Keratinocyte (primary cell): ENCODE results near the gene NIPBL. TPM values are rescaled to one million over a fixed set of nuclear protein-coding genes. Genes with fewer than 3 reads are reported as not detected.

Source experiments
- DNase-seq: peaks from one replicate; pipeline ENCODE4 v3.0.0-alpha.2; 2011; ENCODE audit warnings: low read depth, missing footprints, low spot score
- FAIRE-seq: peaks from 2 replicates; lab custom pipeline; 2011; peaks lifted over from hg19 to GRCh38; lab: Jason Lieb, UNC
- H2AFZ ChIP-seq: 2 replicates; pipeline ENCODE4 v1.6.0; 2012; ENCODE audit warnings: low read length, control low read depth, inconsistent platforms; ENCODE audit not compliant: control insufficient read depth
- H3K27ac ChIP-seq: 2 replicates; pipeline ENCODE4 v1.5.1; 2011; ENCODE audit warnings: low read length; ENCODE audit not compliant: control insufficient read depth, insufficient read depth
- H3K27me3 ChIP-seq: 3 replicates; pipeline ENCODE4 v1.6.0; 2011; ENCODE audit warnings: low read length; ENCODE audit not compliant: control insufficient read depth, insufficient read depth; ENCODE audit errors: extremely low read depth
- H3K36me3 ChIP-seq, 2 experiments: 2 replicates in 1 of 2; 3 replicates in 1 of 2; pipeline ENCODE4 v1.5.1; 2011; ENCODE audit warnings: low read length in 2 of 2, mild to moderate bottlenecking in 1 of 2; ENCODE audit not compliant: control insufficient read depth in 2 of 2, insufficient read depth in 2 of 2; ENCODE audit errors: extremely low read depth in 1 of 2
- H3K4me1 ChIP-seq: 3 replicates; pipeline ENCODE4 v1.5.1; 2011; ENCODE audit warnings: low read length; ENCODE audit not compliant: control insufficient read depth, insufficient read depth; ENCODE audit errors: extremely low read depth
- H3K4me2 ChIP-seq: 3 replicates; pipeline ENCODE4 v1.6.0; 2011; ENCODE audit warnings: low read depth, low read length; ENCODE audit not compliant: control insufficient read depth, insufficient read depth; ENCODE audit errors: extremely low read depth
- H3K4me3 ChIP-seq, 3 experiments: fragments of 200-600 bp in 1 of 3; sonication (generic) in 1 of 3; 2 replicates in 2 of 3; 3 replicates in 1 of 3; pipeline ENCODE4 v1.5.1; 2011 to 2016; ENCODE audit warnings: low read length in 3 of 3, mild to moderate bottlenecking in 3 of 3, control low read depth in 2 of 3, inconsistent platforms in 1 of 3, low read depth in 1 of 3, mixed read lengths in 1 of 3, mixed run types in 1 of 3, moderate library complexity in 1 of 3; ENCODE audit not compliant: control insufficient read depth in 2 of 3, insufficient read depth in 2 of 3; ENCODE audit errors: extremely low read depth in 1 of 3
- H3K79me2 ChIP-seq: 2 replicates; pipeline ENCODE4 v1.6.0; 2012; ENCODE audit warnings: low read length; ENCODE audit not compliant: control insufficient read depth, insufficient read depth
- H3K9ac ChIP-seq: 3 replicates; pipeline ENCODE4 v1.6.0; 2011; ENCODE audit warnings: low read length; ENCODE audit not compliant: control insufficient read depth, insufficient read depth; ENCODE audit errors: extremely low read depth
- H3K9me1 ChIP-seq: 3 replicates; pipeline ENCODE4 v1.6.0; 2011; ENCODE audit warnings: low read length; ENCODE audit not compliant: control insufficient read depth, insufficient read depth; ENCODE audit errors: extremely low read depth
- H3K9me3 ChIP-seq: 2 replicates; pipeline ENCODE4 v1.5.1; 2012; ENCODE audit warnings: low read depth, low read length; ENCODE audit not compliant: control insufficient read depth
- H4K20me1 ChIP-seq: 3 replicates; pipeline ENCODE4 v1.6.0; 2011; ENCODE audit warnings: low read length; ENCODE audit not compliant: control insufficient read depth, insufficient read depth; ENCODE audit errors: extremely low read depth
- EZH2 ChIP-seq: IDR thresholded peaks from one replicate; pipeline ENCODE4 v1.6.1; 2012; ENCODE audit warnings: inconsistent platforms, mild to moderate bottlenecking, low read length, moderate library complexity
- dilution Hi-C: fragments of 300-500 bp; cut with MboI; formaldehyde crosslinking; loops from one replicate; pipeline ENCODE4 v1.7.0; 2020; ENCODE audit warnings: low sequenced_read_pairs; ENCODE audit not compliant: extremely low pct_ligation_motif_present
- polyA plus RNA-seq, 5 experiments: library from polyadenylated mRNA; depleted of rRNA in 3 of 5; stranded (reverse) in 3 of 5; stranded (forward) in 1 of 5; unstranded in 1 of 5; fragments of >200 nt; gene quantifications; 1 replicate in 1 of 5; 2 replicates in 3 of 5; 3 replicates in 1 of 5; pipeline versions ENCODE4 v1.2.1 to v1.2.3, GENCODE V29; 2011 to 2012; ENCODE audit warnings: missing spikeins in 2 of 5, low read depth in 1 of 5, low replicate concordance in 1 of 5
- TF ChIP-seq, protein P1 (sequence below), 3 experiments: IDR thresholded peaks in 1 of 3; conservative IDR thresholded peaks in 1 of 3; optimal IDR thresholded peaks in 1 of 3; 2 replicates in 2 of 3; 3 replicates in 1 of 3; pipeline versions ENCODE3 to v1.5.1; 2011; ENCODE audit warnings: low read length in 3 of 3, mild to moderate bottlenecking in 3 of 3, moderate library complexity in 2 of 3, control low read depth in 1 of 3, inconsistent platforms in 1 of 3; ENCODE audit not compliant: insufficient read depth in 2 of 3; ENCODE audit errors: extremely low read depth in 1 of 3

Gene NIPBL
- polyA plus RNA-seq, 1 donor (not counting 4 experiments of a cell fraction or from before 2014, with no cell fraction given): 23.4 TPM

DNA sequence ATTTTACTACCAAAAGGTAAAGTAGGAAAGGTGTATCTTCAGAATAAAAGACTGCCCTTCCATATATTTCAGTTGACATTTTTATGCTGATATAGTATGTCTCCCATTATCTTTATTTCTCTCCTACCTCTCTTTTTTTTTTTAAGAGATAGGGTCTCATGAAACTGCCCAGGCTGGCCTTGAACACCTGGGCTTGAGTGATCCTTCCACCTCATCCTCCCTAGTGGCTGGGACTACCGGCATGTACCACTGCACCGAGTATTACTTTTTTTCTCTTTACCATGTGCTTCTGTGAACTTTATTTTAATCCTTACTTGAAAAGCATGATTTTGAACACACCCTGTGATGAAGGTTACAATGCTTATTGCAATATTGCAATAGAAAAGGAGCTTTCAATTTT is 42.7 kb downstream of the NIPBL start:
- Histone ChIP-seq H3K9me3 (no peaks in the 10 kb centered on the region), H3K27ac (no peak overlapping the region), H3K4me3 (no peak overlapping the region), H3K36me3 (no peaks in the 10 kb centered on the region), H3K4me1 (no peaks in the 10 kb centered on the region), H3K27me3 (no peaks in the 10 kb centered on the region), H3K4me2 (no peak overlapping the region), H3K9me1 (no peaks in the 10 kb centered on the region), H2AFZ (no peak overlapping the region), H3K79me2 (peaks cover 77% of the 10 kb centered on the region), H3K9ac (no peak overlapping the region), H4K20me1 (peaks cover under 1% of the 10 kb centered on the region)
- FAIRE-seq (no peak), DNase-seq (no peak)
- TF ChIP-seq, protein P1, sequence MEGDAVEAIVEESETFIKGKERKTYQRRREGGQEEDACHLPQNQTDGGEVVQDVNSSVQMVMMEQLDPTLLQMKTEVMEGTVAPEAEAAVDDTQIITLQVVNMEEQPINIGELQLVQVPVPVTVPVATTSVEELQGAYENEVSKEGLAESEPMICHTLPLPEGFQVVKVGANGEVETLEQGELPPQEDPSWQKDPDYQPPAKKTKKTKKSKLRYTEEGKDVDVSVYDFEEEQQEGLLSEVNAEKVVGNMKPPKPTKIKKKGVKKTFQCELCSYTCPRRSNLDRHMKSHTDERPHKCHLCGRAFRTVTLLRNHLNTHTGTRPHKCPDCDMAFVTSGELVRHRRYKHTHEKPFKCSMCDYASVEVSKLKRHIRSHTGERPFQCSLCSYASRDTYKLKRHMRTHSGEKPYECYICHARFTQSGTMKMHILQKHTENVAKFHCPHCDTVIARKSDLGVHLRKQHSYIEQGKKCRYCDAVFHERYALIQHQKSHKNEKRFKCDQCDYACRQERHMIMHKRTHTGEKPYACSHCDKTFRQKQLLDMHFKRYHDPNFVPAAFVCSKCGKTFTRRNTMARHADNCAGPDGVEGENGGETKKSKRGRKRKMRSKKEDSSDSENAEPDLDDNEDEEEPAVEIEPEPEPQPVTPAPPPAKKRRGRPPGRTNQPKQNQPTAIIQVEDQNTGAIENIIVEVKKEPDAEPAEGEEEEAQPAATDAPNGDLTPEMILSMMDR (optimal IDR thresholded peaks at IDR 0.05 in 1 of 3, IDR thresholded peaks at IDR 0.05 in 1 of 3, conservative IDR thresholded peaks at IDR 0.05 in 1 of 3; ENCODE audit: extremely low read depth in 1 of 3, insufficient read depth in 2 of 3, low read length in 3 of 3): no peak
- TF ChIP-seq EZH2: no peak
- dilution Hi-C loops: no loop called here

DNA sequence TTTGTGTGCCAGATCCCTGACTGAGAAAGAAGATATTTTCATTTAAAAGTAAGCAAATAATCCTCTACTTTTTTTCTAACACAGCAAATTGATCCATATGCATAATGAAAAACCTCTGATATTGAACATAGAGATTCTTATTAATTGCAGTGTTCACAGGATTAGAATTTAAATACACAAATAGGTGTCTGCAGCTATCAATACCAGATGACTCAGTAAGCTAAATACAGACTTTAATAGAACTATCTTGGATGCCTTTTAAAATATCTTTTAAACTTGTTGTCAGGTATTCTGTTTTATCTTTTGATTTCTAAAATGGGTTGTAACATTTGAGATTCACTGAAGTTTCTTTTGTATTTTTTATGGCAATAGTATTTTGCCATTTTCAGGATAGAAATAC is 43.1 kb downstream of the NIPBL start:
- dilution Hi-C loops: no loop called here

More for the DNA sequence above, 43.1 kb downstream of the NIPBL start:
- DNase-seq: no peak
- Histone ChIP-seq H3K79me2 (peaks cover 78% of the 10 kb centered on the region), H3K27me3 (no peaks in the 10 kb centered on the region), H3K4me1 (no peaks in the 10 kb centered on the region), H3K4me2 (no peak overlapping the region), H3K9ac (no peak overlapping the region), H3K4me3 (no peak overlapping the region), H3K9me1 (no peaks in the 10 kb centered on the region), H2AFZ (no peak overlapping the region), H4K20me1 (peaks cover 3% of the 10 kb centered on the region), H3K36me3 (no peaks in the 10 kb centered on the region), H3K9me3 (no peaks in the 10 kb centered on the region), H3K27ac (no peak overlapping the region)
- no peak for TF ChIP-seq EZH2
- TF ChIP-seq, protein P1 (optimal IDR thresholded peaks at IDR 0.05 in 1 of 3, IDR thresholded peaks at IDR 0.05 in 1 of 3, conservative IDR thresholded peaks at IDR 0.05 in 1 of 3; ENCODE audit: extremely low read depth in 1 of 3, insufficient read depth in 2 of 3, low read length in 3 of 3): no peak
- FAIRE-seq: no peak
